Measurements from ENCODE around the gene SLC22A7. TPM values are rescaled to one million over a fixed set of nuclear protein-coding genes. Genes with fewer than 3 reads are reported as not detected.
A peak's percentile ranks its signal among the peaks of the same experiment; 100 is the strongest.

SLC22A7 gene
- total and polyA plus RNA-seq, 3 donors from 2014 or later = not detected

DNA sequence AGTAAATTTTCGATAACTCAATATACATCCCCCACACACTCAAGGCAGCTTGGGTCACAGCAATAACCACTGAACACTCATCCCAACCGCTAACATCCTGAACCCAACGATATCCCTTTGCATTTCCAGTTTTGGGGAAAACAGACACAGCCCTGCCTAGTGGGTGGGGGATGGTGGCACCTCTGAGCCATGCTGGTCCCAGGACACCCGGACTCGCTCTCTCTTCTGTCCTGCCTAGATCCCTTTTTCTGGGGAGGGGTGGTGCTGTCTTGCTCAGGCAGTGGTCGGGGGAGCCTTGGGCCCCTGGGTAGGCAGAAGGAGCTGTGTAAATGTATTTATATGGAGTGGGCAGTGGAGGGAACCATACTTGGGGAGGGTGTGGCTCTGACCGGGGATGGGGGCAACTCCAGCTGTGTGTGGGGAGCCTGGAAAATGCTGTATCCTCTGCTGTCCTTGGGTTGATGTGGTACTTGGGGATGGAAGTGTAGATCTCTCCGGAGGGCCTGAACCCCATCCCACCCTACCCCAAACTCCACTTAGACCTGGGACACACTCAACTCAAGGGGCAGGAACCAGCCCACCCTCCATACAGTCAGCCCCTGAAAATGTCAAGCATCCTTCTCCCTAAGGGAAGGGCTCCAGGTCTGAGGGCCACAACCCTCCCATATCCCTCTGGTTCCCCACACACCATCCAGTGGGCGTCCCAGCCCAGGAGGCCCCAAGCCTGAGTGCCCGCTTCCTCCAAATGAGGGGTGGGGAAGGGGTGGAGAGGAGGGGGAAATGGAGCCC lies 23.7 kb upstream of the SLC22A7 start:
- Histone ChIP-seq H3K9me3 (no peaks in the 10 kb centered on the region), H3K36me3 (ENCODE audit: low read depth, missing control alignments) (no peaks in the 10 kb centered on the region), H3K27me3 (no peaks in the 10 kb centered on the region), H3K27ac (no peak overlapping the region), H3K4me1 (no peaks in the 10 kb centered on the region), H3K4me3 (no peak overlapping the region)
- DNase-seq = no peak
- TF ChIP-seq, protein P1, sequence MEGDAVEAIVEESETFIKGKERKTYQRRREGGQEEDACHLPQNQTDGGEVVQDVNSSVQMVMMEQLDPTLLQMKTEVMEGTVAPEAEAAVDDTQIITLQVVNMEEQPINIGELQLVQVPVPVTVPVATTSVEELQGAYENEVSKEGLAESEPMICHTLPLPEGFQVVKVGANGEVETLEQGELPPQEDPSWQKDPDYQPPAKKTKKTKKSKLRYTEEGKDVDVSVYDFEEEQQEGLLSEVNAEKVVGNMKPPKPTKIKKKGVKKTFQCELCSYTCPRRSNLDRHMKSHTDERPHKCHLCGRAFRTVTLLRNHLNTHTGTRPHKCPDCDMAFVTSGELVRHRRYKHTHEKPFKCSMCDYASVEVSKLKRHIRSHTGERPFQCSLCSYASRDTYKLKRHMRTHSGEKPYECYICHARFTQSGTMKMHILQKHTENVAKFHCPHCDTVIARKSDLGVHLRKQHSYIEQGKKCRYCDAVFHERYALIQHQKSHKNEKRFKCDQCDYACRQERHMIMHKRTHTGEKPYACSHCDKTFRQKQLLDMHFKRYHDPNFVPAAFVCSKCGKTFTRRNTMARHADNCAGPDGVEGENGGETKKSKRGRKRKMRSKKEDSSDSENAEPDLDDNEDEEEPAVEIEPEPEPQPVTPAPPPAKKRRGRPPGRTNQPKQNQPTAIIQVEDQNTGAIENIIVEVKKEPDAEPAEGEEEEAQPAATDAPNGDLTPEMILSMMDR (IDR thresholded peaks at IDR 0.05) = no peak
- TF ChIP-seq POLR2A (IDR thresholded peaks at IDR 0.05) = no peak
- WGBS, 2 donors = 69 to 78% methylated on average over 9 to 10 of the region's 10 CpGs
- intact Hi-C loops (cut with DNase I; ENCODE audit: low total_unique reads) = no loop called here

DNA sequence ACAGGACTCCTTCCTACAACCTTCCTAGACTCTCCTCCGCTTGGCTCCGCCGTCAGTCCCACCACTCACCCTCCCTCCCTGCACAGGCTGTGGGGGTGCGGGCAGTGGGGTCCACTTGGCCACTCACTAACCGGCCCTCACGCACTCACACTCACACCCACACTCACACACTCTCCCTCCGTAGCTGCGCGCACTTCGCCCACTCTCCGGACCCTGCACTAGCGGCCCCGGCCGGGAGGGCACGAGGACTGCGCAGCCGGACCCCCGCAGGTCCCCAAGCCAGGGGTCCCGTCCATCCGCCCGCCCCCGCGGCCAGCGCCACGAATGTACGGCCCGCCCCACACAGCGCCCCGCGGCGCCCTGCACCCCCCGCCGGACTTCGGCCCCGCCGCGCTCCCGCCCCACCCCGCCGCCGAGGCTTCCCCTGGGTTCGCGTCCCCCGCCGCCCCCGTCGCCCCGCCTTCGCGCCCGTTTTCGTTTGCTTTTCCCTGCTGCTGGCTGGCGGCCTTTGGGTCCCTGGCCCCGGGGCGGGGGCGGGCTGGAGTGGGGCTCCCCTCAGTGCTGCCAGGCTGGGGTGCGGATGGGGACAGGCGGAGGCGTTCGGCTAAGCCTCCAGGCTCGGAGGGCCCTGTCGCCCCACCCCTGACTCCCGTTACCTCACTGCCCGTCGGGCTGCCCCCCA lies 23.0 kb upstream of the SLC22A7 start:
- TF ChIP-seq, protein P1 (IDR thresholded peaks at IDR 0.05) = no peak
- TF ChIP-seq POLR2A (IDR thresholded peaks at IDR 0.05) = no peak
- Histone ChIP-seq H3K27ac (no peak overlapping the region), H3K4me3 (peak overlapping the region; percentile 40 to 49), H3K9me3 (no peaks in the 10 kb centered on the region), H3K4me1 (no peaks in the 10 kb centered on the region), H3K27me3 (no peaks in the 10 kb centered on the region), H3K36me3 (ENCODE audit: low read depth, missing control alignments) (no peaks in the 10 kb centered on the region)
- DNase-seq = no peak
- intact Hi-C loops (cut with DNase I; ENCODE audit: low total_unique reads) = no loop called here
- 5 to 6% methylated on average over 19 to 64 of the region's 65 CpGs for WGBS, 2 donors

DNA sequence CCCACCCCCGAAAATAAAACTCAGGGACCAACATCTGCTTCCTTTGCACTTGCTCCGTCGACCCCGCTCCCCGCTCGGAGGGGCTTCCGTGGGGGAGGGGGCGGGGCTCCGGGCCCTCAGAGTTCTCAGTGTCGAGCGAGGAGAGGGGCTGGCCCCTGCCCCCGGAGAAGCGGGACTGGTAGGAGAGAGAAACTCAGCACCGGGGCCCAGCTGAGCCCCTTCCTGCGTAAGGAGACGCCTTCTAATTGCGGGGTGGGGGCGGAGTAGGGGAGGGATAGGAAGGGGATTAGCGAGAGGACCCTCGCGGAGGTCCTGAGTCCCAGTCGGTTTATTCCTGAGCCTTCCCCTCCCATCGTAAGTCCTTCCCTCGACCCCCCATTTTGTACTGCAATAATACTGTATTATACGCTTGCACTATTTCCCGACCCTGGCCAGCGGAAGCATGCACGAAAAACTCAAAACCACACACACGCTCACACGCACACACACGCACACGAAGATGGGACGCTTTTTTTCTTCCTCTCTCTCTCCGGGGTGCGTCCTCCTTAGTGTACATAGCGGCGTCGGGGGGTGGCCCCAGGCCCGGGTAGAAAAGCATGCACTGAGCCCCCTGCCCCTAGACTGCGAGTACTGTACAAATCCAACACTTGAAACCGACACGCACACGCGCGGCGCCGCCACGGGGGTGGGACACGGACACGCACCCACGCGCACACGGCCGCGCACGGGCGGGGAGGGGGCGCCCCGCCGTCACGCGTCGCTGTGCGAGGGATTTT lies 22.1 kb upstream of the SLC22A7 start:
- DNase-seq = no peak
- TF ChIP-seq, protein P1 (IDR thresholded peaks at IDR 0.05) = no peak
- TF ChIP-seq POLR2A (IDR thresholded peaks at IDR 0.05) = no peak
- Histone ChIP-seq H3K9me3 (no peaks in the 10 kb centered on the region), H3K27ac (no peak overlapping the region), H3K4me3 (peak overlapping the region; percentile 40 to 49), H3K36me3 (ENCODE audit: low read depth, missing control alignments) (no peaks in the 10 kb centered on the region), H3K27me3 (no peaks in the 10 kb centered on the region), H3K4me1 (no peaks in the 10 kb centered on the region)
- intact Hi-C loops (cut with DNase I; ENCODE audit: low total_unique reads) = no loop called here
- 16 to 19% methylated on average over 47 to 64 of the region's 64 CpGs for WGBS, 2 donors

DNA sequence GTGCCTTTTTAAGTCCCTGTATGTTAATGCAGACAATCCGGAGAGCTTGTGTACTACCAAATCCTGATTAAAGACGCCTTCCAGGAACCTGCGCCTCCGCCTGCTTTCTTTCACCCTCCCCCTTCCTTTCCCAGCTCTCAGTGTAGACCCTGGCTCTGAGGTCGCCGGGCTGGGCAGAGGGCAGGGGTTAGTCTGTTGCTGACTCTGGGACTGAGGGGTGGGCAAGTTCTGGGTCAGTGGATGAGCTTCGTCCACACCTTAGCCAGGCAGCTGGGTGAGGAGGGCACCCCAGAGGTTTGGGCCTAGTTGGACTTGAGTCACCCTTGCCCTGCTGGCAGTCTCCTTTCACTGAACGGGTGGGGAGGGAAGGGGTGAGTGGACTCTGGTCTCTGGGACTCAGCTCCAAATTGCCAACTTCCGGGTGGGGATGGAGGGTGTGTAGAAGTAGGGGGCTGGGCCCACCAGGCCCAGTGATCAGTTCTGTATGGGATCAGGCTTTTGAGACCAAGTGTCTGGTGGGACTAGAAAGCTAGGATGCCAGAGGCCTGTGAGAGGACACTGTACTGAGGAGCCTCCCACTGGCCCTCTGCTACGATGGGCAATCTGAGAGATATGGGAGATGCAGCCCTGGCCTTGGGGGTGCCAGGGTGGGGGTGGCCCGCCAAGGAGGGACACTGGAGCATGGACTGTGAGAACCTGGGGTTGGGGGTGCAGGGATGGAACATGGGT lies 21.3 kb upstream of the SLC22A7 start:
- H3K4me1 ChIP-seq = no peaks in the 10 kb centered on the region
- H3K4me3 ChIP-seq = peak overlapping the region in 1 of 2 donors; percentile 49
- no peaks in the 10 kb centered on the region for H3K27me3 ChIP-seq
- 62 to 71% methylated on average over 10 to 11 of the region's 11 CpGs for WGBS, 2 donors
- intact Hi-C loops (cut with DNase I; ENCODE audit: low total_unique reads) = no loop called here
- H3K36me3 ChIP-seq (ENCODE audit: low read depth, missing control alignments) = no peaks in the 10 kb centered on the region
- no peaks in the 10 kb centered on the region for H3K9me3 ChIP-seq
- TF ChIP-seq POLR2A (IDR thresholded peaks at IDR 0.05) = no peak
- TF ChIP-seq, protein P1 (IDR thresholded peaks at IDR 0.05) = no peak
- no peak for DNase-seq
- no peak overlapping the region for H3K27ac ChIP-seq

Measured in testis (tissue), 3 donors.